Tibial artery (tissue), 4 donors: ENCODE results near the gene ENPP3.

Experiments
- DNase-seq, 2 donors: peaks; one replicate each; pipeline ENCODE4 v3.0.0-alpha.2; 2019
- H3K27ac ChIP-seq, 2 donors: fragments of 200-600 bp; sonication (generic) in 1 of 2; 1 replicate in 1 of 2; 2 replicates in 1 of 2; pipeline ENCODE4 v1.5.1; 2018 to 2019; ENCODE audit warnings: mild to moderate bottlenecking in 1 of 2
- H3K27me3 ChIP-seq, 2 donors: fragments of 200-600 bp; sonication (generic) in 1 of 2; one replicate each; pipeline versions ENCODE4 v1.5.1 to v1.6.0; 2016 to 2019
- H3K36me3 ChIP-seq, 3 donors: fragments of 200-600 bp; sonication (generic) in 2 of 3; one replicate each; pipeline ENCODE4 v1.5.1; 2016 to 2019; ENCODE audit warnings: mild to moderate bottlenecking in 2 of 3
- H3K4me1 ChIP-seq, 4 donors: fragments of 200-600 bp; sonication (generic) in 2 of 4; 1 replicate in 3 of 4; 2 replicates in 1 of 4; pipeline ENCODE4 v1.5.1; 2016 to 2019
- H3K4me3 ChIP-seq, 2 donors: fragments of 200-600 bp; sonication (generic) in 1 of 2; 1 replicate in 1 of 2; 2 replicates in 1 of 2; pipeline ENCODE4 v1.5.1; 2018 to 2019; ENCODE audit warnings: mild to moderate bottlenecking in 2 of 2
- H3K9me3 ChIP-seq, 3 donors: fragments of 200-600 bp; sonication (generic) in 1 of 3; one replicate each; pipeline ENCODE4 v1.5.1; 2016 to 2019
- intact Hi-C: fragments of 100-400 bp; cut with DNase I; formaldehyde crosslinking; loops from one replicate; pipeline ENCODE4 v1.15.0; 2023; ENCODE audit warnings: low total_unique reads
- TF ChIP-seq, protein P1 (sequence below), 2 experiments: fragments of 200-600 bp in 1 of 2; fragments of 450-650 bp in 1 of 2; IDR thresholded peaks; one replicate each; pipeline ENCODE4 v1.5.1; 2017 to 2019; ENCODE audit warnings: antibody characterized with exemption in 2 of 2, mild to moderate bottlenecking in 1 of 2, moderate library complexity in 1 of 2

The ENPP3 gene

DNA sequence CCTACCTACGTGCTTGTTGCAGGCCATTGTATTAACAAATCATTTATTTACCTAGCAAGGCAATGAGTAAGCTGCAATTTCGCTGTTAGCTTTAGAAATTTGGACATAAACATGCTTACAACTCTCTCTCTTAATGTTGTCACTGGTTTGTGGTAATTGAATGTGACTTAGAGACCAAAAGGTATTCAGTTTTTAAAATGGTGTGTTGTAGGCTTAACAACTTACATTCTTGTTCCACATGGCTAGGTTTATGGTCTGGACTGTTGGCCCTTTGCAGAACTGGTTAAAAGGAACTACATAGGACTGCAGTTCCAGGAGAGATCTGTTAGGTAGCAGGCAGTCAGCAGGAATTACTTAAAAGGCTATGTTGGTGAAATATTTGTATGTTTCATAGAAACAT, 84.1 kb downstream of the ENPP3 start:
- H3K9me3 ChIP-seq = no peaks in the 10 kb centered on the region
- H3K4me1 ChIP-seq = no peaks in the 10 kb centered on the region
- intact Hi-C loops = no loop called here
- no peaks in the 10 kb centered on the region for H3K27me3 ChIP-seq
- H3K4me3 ChIP-seq = no peak overlapping the region
- H3K36me3 ChIP-seq = no peaks in the 10 kb centered on the region
- DNase-seq = no peak
- TF ChIP-seq, protein P1, sequence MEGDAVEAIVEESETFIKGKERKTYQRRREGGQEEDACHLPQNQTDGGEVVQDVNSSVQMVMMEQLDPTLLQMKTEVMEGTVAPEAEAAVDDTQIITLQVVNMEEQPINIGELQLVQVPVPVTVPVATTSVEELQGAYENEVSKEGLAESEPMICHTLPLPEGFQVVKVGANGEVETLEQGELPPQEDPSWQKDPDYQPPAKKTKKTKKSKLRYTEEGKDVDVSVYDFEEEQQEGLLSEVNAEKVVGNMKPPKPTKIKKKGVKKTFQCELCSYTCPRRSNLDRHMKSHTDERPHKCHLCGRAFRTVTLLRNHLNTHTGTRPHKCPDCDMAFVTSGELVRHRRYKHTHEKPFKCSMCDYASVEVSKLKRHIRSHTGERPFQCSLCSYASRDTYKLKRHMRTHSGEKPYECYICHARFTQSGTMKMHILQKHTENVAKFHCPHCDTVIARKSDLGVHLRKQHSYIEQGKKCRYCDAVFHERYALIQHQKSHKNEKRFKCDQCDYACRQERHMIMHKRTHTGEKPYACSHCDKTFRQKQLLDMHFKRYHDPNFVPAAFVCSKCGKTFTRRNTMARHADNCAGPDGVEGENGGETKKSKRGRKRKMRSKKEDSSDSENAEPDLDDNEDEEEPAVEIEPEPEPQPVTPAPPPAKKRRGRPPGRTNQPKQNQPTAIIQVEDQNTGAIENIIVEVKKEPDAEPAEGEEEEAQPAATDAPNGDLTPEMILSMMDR (IDR thresholded peaks at IDR 0.05) = no peak
- H3K27ac ChIP-seq = no peak overlapping the region

DNA sequence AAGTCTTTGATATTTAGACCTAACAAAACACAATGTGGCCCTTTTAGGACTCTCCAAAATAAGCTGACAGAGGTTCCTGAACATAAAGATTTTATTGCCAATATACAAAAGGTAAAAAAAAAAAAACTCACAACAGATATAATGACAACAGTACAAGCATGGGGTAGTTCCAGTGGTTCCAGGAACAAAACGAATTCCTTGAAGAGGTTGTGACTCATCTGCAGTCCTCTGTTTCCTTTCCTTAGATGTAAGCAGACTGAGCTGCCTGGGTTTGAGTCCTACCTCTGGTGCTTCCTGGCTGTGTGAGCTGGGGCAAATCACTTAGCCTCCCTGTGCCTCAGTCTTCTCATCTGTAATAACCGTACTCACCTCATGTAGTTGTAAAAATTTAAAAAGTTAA, 87.0 kb downstream of the ENPP3 start:
- Histone ChIP-seq H3K9me3 (no peaks in the 10 kb centered on the region), H3K4me3 (no peak overlapping the region), H3K27ac (no peak overlapping the region), H3K27me3 (no peaks in the 10 kb centered on the region), H3K4me1 (no peaks in the 10 kb centered on the region), H3K36me3 (no peaks in the 10 kb centered on the region)
- intact Hi-C loops = no loop called here
- TF ChIP-seq, protein P1 (IDR thresholded peaks at IDR 0.05) = no peak
- no peak for DNase-seq

DNA sequence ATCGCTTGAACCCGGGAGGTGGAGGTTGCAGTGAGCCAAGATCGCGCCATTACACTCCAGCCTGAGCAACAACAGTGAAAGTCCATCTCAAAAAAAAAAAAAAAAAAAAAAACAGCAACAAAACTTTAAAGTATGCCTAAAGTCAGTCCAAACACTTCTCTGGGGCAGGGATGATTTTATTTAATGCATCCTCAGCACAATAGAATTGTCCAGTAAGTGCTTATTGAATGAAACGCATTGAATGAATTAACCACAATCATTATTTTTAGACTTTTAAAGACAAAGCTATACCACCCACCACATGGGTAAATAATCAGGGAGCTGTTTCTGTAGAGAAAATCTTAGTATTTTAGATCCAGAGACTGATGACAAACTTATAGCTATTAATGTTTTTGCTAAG, 90.4 kb downstream of the ENPP3 start:
- TF ChIP-seq, protein P1 (IDR thresholded peaks at IDR 0.05) = no peak
- H3K27me3 ChIP-seq = no peaks in the 10 kb centered on the region
- no peak overlapping the region for H3K4me3 ChIP-seq
- DNase-seq = no peak
- H3K27ac ChIP-seq = no peak overlapping the region
- no peaks in the 10 kb centered on the region for H3K36me3 ChIP-seq
- no peaks in the 10 kb centered on the region for H3K9me3 ChIP-seq
- H3K4me1 ChIP-seq = no peaks in the 10 kb centered on the region
- intact Hi-C loops = no loop called here

DNA sequence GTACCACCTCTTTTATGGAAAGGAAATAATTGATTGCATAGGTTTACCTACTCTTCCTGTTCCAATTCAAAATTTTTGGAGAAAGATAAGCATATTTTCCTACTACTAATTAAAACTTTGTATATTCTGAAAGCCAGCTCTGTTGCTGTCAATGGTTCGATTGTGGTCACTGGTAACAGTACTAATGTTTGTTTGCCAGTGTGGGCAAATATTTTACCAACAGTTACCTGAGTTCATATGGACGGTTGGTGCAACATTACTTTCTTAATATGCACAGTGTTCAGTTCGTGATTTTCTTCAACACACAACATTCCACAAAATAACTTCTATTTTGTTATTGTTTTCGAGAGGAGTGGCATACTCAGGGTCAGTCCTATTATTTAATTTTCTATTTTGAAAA, 90.8 kb downstream of the ENPP3 start:
- TF ChIP-seq, protein P1 (IDR thresholded peaks at IDR 0.05) = no peak
- Histone ChIP-seq H3K36me3 (no peaks in the 10 kb centered on the region), H3K27me3 (no peaks in the 10 kb centered on the region), H3K9me3 (no peaks in the 10 kb centered on the region), H3K4me3 (no peak overlapping the region), H3K4me1 (no peaks in the 10 kb centered on the region), H3K27ac (no peak overlapping the region)
- DNase-seq = no peak
- intact Hi-C loops = no loop called here

DNA sequence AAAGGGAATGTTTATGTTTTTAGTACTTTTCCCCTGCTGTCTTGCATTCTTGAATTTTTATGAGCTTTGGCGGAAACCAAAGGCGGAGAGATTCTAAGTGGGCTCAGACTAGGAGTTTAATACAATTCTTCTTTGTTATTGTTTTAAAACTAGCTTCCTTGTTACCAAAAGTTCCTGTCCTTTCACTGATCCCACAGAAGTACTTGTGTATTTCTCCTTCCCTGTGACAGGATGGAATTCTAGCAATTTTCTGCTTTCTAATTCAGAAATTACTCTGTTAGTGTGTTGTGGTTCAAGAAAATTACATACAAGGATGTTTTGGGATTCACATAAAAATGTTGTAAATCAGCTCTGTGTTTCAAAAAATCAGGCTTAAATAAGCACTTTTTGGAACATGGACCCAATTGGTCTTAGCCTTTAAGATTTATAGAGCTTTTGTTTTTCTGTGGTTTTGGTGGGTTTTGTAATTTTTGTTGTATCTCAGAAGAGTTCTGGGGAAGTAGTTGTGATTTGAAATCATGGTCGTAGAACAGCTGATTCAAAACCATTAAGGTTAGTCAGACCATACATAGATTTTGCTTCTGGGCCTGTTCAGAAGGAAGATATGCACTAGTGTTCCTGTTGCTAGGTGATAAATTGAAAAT, 91.3 kb downstream of the ENPP3 start:
- no peak for DNase-seq
- H3K36me3 ChIP-seq = no peaks in the 10 kb centered on the region
- no peak overlapping the region for H3K4me3 ChIP-seq
- peaks cover 0 to 2% (median under 1%) of the 10 kb centered on the region in 4 donors for H3K4me1 ChIP-seq
- H3K27me3 ChIP-seq = no peaks in the 10 kb centered on the region
- intact Hi-C loops = no loop called here
- no peaks in the 10 kb centered on the region for H3K9me3 ChIP-seq
- TF ChIP-seq, protein P1 (IDR thresholded peaks at IDR 0.05) = no peak
- no peak overlapping the region for H3K27ac ChIP-seq

DNA sequence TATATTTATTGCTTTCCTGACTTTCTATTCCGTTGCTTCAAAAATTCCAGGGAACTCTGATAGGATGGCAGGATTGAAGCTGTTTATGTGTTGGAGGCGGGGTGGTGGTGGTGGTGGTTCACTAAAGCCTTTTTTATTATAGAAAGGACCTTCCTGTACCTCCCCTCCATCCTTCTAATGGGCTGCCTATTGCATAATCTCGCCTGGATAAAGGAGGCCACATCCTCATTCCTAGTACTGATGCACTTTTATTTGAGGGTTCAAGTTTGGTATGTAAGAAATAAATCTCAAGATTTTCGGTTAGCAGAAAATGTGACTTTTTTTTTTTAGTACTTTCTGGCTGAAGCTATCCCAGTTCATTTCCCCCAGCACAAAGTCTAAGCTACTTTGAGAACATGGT, 92.4 kb downstream of the ENPP3 start:
- Histone ChIP-seq H3K27ac (no peak overlapping the region), H3K9me3 (no peaks in the 10 kb centered on the region), H3K4me1 (peaks cover 0 to 5% (median 1%) of the 10 kb centered on the region in 4 donors), H3K27me3 (no peaks in the 10 kb centered on the region), H3K36me3 (no peaks in the 10 kb centered on the region), H3K4me3 (no peak overlapping the region)
- DNase-seq = no peak
- TF ChIP-seq, protein P1 (IDR thresholded peaks at IDR 0.05) = no peak
- intact Hi-C loops = no loop called here
